Nephron (organoid): ENCODE data around the gene ZNF23.

Experiments used
- H3K27ac Mint-ChIP-seq, 3 experiments: 2 replicates each; pipeline ENCODE4 v1.8.0; 2020; ENCODE audit warnings: mixed read lengths in 3 of 3, mild to moderate bottlenecking in 2 of 3, moderate library complexity in 1 of 3
- H3K27me3 Mint-ChIP-seq: 2 replicates; pipeline ENCODE4 v1.8.0; 2021; ENCODE audit warnings: low read depth, mild to moderate bottlenecking, moderate library complexity, mixed read lengths
- H3K36me3 Mint-ChIP-seq: 2 replicates; pipeline ENCODE4 v1.8.0; 2020; ENCODE audit warnings: low read depth, mixed read lengths
- H3K4me1 Mint-ChIP-seq: 2 replicates; pipeline ENCODE4 v1.8.0; 2020; ENCODE audit warnings: mixed read lengths
- H3K4me3 Mint-ChIP-seq, 3 experiments: 2 replicates each; pipeline ENCODE4 v1.8.0; 2020; ENCODE audit warnings: mild to moderate bottlenecking in 3 of 3, mixed read lengths in 3 of 3, moderate library complexity in 2 of 3
- H3K9me3 Mint-ChIP-seq: 2 replicates; pipeline ENCODE4 v1.8.0; 2020; ENCODE audit warnings: mixed read lengths
- TF ChIP-seq, protein P1 (sequence below), 3 experiments: fragments of 200-600 bp; sonication (generic); IDR thresholded peaks; one replicate each; pipeline ENCODE4 v1.5.0; 2021; ENCODE audit warnings: antibody characterized with exemption in 3 of 3; ENCODE audit not compliant: unreplicated experiment in 3 of 3

The ZNF23 gene

DNA sequence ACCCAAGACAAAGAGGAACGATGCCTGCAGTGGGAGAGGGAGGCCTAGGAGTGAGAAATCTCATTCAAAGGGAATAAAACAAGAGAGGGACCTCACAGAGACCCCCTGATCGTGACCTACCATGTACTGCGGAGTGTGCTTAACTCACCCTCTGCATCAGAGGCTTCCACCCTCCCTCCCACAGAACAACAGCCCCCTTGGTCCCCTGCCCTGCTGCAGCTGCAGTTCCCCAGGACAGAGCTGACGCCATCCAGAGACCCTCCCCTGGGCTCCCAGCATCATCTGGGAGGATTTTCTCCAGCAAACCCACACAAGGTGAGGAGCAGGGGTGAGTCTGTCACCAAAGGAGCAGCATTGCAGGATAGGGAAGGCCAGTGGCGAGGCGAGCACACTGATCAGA, 60.0 kb downstream of the ZNF23 start:
- no peaks in the 10 kb centered on the region for H3K36me3 Mint-ChIP-seq
- H3K4me3 Mint-ChIP-seq, result no peak overlapping the region
- no peaks in the 10 kb centered on the region for H3K4me1 Mint-ChIP-seq
- peaks cover 10% of the 10 kb centered on the region for H3K27me3 Mint-ChIP-seq
- peaks cover 2% of the 10 kb centered on the region for H3K9me3 Mint-ChIP-seq
- TF ChIP-seq, protein P1, sequence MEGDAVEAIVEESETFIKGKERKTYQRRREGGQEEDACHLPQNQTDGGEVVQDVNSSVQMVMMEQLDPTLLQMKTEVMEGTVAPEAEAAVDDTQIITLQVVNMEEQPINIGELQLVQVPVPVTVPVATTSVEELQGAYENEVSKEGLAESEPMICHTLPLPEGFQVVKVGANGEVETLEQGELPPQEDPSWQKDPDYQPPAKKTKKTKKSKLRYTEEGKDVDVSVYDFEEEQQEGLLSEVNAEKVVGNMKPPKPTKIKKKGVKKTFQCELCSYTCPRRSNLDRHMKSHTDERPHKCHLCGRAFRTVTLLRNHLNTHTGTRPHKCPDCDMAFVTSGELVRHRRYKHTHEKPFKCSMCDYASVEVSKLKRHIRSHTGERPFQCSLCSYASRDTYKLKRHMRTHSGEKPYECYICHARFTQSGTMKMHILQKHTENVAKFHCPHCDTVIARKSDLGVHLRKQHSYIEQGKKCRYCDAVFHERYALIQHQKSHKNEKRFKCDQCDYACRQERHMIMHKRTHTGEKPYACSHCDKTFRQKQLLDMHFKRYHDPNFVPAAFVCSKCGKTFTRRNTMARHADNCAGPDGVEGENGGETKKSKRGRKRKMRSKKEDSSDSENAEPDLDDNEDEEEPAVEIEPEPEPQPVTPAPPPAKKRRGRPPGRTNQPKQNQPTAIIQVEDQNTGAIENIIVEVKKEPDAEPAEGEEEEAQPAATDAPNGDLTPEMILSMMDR (IDR thresholded peaks at IDR 0.05; ENCODE audit: unreplicated experiment in 3 of 3), result no peak
- H3K27ac Mint-ChIP-seq, result no peak overlapping the region

DNA sequence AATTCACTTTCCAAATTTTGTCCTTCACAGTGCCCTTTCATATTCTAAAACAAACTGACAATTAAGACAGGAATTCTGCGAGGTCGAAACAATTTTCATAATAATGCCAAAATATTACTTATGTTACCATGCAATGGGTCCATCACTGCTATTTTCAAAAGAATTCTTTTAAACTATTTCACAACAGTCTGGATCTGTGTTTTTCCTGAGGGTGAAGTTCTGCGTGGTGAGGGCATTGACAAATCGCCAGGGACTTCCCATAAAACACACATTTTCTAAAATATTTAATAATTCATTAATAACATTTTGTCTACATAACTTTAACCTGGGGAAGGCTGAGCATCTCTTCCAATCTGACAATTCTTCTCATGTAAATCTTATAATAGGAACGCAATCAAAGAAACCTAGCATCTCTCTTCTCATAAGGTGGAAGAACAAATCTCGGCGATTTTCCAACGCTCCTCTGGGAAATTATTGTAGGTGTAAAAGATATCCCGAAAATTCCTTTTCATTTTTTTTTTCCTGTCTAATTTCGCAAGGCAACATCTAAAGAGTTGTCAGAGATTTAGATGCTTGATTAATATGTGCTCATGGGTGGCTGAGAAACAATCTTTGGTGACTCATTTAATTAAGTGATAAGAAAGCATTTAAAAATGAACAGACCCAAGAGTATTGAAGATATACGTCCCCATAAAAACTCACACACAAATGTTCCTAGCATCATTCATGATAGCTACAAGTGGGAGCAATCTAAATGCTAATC, 62.1 kb downstream of the ZNF23 start:
- no peaks in the 10 kb centered on the region for H3K9me3 Mint-ChIP-seq
- H3K36me3 Mint-ChIP-seq, result no peaks in the 10 kb centered on the region
- no peaks in the 10 kb centered on the region for H3K4me1 Mint-ChIP-seq
- TF ChIP-seq, protein P1 (IDR thresholded peaks at IDR 0.05; ENCODE audit: unreplicated experiment in 3 of 3), result no peak
- H3K27ac Mint-ChIP-seq, result no peak overlapping the region
- peaks cover 7% of the 10 kb centered on the region for H3K27me3 Mint-ChIP-seq
- H3K4me3 Mint-ChIP-seq, result no peak overlapping the region
